GM13977 (cell line): ENCODE results near the gene MTLN.
"Not testable (repeated sequence)": the region's sequence is repeated elsewhere in the genome, so short reads cannot be mapped to it uniquely, and the experiment has no call there.

ENCODE experiments used
- DNase-seq: peaks from one replicate; pipeline ENCODE4 v3.0.0; 2012; ENCODE audit warnings: low spot score
- in situ Hi-C: fragments of 300-500 bp; cut with MboI; formaldehyde crosslinking; loops from one replicate; pipeline ENCODE4 v1.12.0; 2022; ENCODE audit warnings: low sequenced_read_pairs, low pct_unique_long_range_greater_than_20kb, mixed read lengths, inconsistent platforms; ENCODE audit not compliant: unreplicated experiment
- TF ChIP-seq, protein P1 (sequence below): IDR thresholded peaks from 2 replicates; pipeline ENCODE4 v1.5.1; 2012; ENCODE audit warnings: mild to moderate bottlenecking, control low read depth; ENCODE audit not compliant: insufficient read depth; ENCODE audit errors: extremely low read depth, missing control alignments

MTLN gene

GRCh38 chr2:110205660-110206455 is 6.5 kb downstream of the MTLN start:
- in situ Hi-C loops: no loop called here
- TF ChIP-seq, protein P1, sequence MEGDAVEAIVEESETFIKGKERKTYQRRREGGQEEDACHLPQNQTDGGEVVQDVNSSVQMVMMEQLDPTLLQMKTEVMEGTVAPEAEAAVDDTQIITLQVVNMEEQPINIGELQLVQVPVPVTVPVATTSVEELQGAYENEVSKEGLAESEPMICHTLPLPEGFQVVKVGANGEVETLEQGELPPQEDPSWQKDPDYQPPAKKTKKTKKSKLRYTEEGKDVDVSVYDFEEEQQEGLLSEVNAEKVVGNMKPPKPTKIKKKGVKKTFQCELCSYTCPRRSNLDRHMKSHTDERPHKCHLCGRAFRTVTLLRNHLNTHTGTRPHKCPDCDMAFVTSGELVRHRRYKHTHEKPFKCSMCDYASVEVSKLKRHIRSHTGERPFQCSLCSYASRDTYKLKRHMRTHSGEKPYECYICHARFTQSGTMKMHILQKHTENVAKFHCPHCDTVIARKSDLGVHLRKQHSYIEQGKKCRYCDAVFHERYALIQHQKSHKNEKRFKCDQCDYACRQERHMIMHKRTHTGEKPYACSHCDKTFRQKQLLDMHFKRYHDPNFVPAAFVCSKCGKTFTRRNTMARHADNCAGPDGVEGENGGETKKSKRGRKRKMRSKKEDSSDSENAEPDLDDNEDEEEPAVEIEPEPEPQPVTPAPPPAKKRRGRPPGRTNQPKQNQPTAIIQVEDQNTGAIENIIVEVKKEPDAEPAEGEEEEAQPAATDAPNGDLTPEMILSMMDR: no peak
- no peak for DNase-seq

GRCh38 chr2:110204408-110205385 is 7.7 kb downstream of the MTLN start, which contains the start of gene NPHP1:
Gene NPHP1 (minus strand): TSS chr2:110205013. CDS start chr2:110204968, 45 bp downstream.
- DNase-seq: peak; percentile 94
- in situ Hi-C loops: no loop called here
- TF ChIP-seq, protein P1: no peak

DNA sequence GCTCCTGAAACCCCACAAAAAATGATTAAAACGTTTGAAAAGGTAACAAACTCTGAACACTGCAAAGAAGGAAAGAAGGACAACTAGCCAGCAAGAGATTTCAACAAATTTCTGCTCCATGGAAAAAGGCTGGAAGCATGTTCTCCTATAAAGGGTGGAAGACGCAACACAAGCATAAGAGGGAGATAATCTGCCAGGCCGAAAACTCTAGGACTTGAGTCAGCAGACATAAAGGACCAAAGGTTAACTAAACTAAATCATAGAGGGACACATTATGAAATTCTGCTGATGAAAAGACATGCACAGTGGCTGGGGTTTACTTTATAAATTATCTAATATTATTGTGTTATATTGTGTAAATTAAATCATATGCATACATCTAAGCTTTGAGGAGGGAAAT is 14.3 kb downstream of the MTLN start:
- DNase-seq: no peak
- TF ChIP-seq, protein P1: no peak
- in situ Hi-C loops: no loop called here

DNA sequence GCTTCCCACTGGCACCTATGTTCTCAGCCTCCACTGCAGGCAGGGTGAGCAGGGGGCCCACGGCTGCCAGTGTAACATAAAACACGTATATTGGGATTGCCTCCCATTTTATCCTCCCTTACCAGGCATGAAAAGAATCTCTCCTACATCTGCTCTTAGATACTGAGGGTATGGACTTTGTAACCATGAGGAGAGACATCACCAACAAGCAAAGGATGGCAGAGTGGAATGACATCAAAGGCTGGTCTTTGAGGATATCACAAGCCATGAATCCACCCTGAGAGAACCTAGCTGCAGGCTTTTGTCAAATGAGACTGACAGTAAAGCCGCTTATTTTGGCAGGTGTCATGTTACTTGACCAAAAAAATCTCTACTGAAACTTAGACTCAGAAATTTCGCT is 14.9 kb downstream of the MTLN start:
- in situ Hi-C loops: no loop called here
- TF ChIP-seq, protein P1: no peak
- no peak for DNase-seq

GRCh38 chr2:110190169-110190568 is 22.2 kb downstream of the MTLN start:
- in situ Hi-C loops, DNase-seq: not testable (repeated sequence)

DNA sequence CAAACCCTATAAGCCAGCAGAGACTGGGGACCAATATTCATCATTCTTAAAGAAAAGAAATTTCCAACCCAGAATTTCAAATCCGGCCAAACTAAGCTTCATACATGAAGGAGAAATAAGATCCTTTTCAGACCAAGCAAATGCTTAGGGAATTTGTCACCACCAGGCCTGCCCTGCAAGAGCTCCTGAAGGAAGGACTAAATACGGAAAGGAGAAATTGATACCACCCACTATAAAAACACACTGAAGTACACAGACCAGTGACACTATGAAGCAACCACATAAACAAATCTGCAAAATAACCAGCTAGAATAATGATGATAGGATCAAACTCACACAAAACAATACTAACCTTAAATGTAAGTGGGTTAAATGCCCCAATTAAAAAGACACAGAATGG is 29.9 kb downstream of the MTLN start:
- TF ChIP-seq, protein P1: no peak
- in situ Hi-C loops: no loop called here

More for the DNA sequence above, 29.9 kb downstream of the MTLN start:
- no peak for DNase-seq
